CD8-positive, alpha-beta memory T cell (primary cell): ENCODE data around the gene TIMELESS. TPM values are rescaled to one million over a fixed set of nuclear protein-coding genes. Genes with fewer than 3 reads are reported as not detected.
A peak's percentile ranks its signal among the peaks of the same experiment; 100 is the strongest.

Source experiments
- CTCF ChIA-PET: fragments of 350-600 bp; sonication (Branson Sonifier 250); formaldehyde crosslinking; loops from one replicate; lab custom pipeline; 2021; ENCODE audit warnings: antibody characterized with exemption; lab: Charles Lee
- POLR2A ChIA-PET: fragments of 350-600 bp; sonication (Branson Sonifier 250); formaldehyde crosslinking; loops from one replicate; lab custom pipeline; 2021; ENCODE audit warnings: antibody characterized with exemption; lab: Charles Lee
- DNase-seq, 5 donors: peaks; one replicate each; pipeline versions ENCODE4 v3.0.0 to v3.0.0-alpha.2; 2020 to 2022; ENCODE audit warnings: mixed read lengths in 1 of 5
- H3K27ac ChIP-seq: one replicate; pipeline ENCODE4 v1.7.0; 2013; ENCODE audit warnings: low read depth, mild to moderate bottlenecking, low read length, moderate library complexity
- H3K27me3 ChIP-seq: 2 replicates; pipeline ENCODE4 v1.7.0; 2013; ENCODE audit warnings: low read length, mild to moderate bottlenecking; ENCODE audit not compliant: insufficient read depth, poor library complexity, severe bottlenecking
- H3K36me3 ChIP-seq: 2 replicates; pipeline ENCODE4 v1.7.0; 2013; ENCODE audit warnings: mild to moderate bottlenecking, low read length, moderate library complexity; ENCODE audit not compliant: insufficient read depth
- H3K4me1 ChIP-seq: 2 replicates; pipeline ENCODE4 v1.7.0; 2013; ENCODE audit warnings: mild to moderate bottlenecking, low read length, moderate library complexity; ENCODE audit not compliant: insufficient read depth
- H3K4me3 ChIP-seq: 2 replicates; pipeline ENCODE4 v1.7.0; 2013; ENCODE audit warnings: mild to moderate bottlenecking, low read length
- H3K9me3 ChIP-seq: 2 replicates; pipeline ENCODE4 v1.7.0; 2013; ENCODE audit warnings: mild to moderate bottlenecking, low read length
- H3K27ac Mint-ChIP-seq, 8 donors: one replicate each; pipeline ENCODE4 v1.8.0; 2020 to 2021; ENCODE audit warnings: mixed read lengths in 8 of 8, mild to moderate bottlenecking in 6 of 8, inconsistent platforms in 3 of 8, moderate library complexity in 3 of 8
- H3K27me3 Mint-ChIP-seq, 2 donors: one replicate each; pipeline ENCODE4 v1.8.0; 2020 to 2021; ENCODE audit warnings: mixed read lengths in 2 of 2, mild to moderate bottlenecking in 1 of 2, moderate library complexity in 1 of 2
- H3K36me3 Mint-ChIP-seq, 3 donors: one replicate each; pipeline ENCODE4 v1.8.0; 2020 to 2021; ENCODE audit warnings: mixed read lengths in 3 of 3, inconsistent platforms in 1 of 3, mild to moderate bottlenecking in 1 of 3
- H3K4me1 Mint-ChIP-seq, 3 donors: one replicate each; pipeline ENCODE4 v1.8.0; 2020 to 2021; ENCODE audit warnings: mixed read lengths in 3 of 3, inconsistent platforms in 1 of 3, mild to moderate bottlenecking in 1 of 3
- H3K4me3 Mint-ChIP-seq, 7 donors: one replicate each; pipeline ENCODE4 v1.8.0; 2020 to 2021; ENCODE audit warnings: mixed read lengths in 7 of 7, mild to moderate bottlenecking in 6 of 7, moderate library complexity in 4 of 7, inconsistent platforms in 2 of 7
- H3K9me3 Mint-ChIP-seq, 5 donors: one replicate each; pipeline ENCODE4 v1.8.0; 2020 to 2022; ENCODE audit warnings: mixed read lengths in 5 of 5, mild to moderate bottlenecking in 3 of 5, moderate library complexity in 2 of 5, inconsistent platforms in 1 of 5
- polyA plus RNA-seq: library from polyadenylated mRNA; unstranded; fragments of 300-500 nt; fragmentation: Illumina TruSeq; gene quantifications from one replicate; pipeline ENCODE4 v1.2.3, GENCODE V29; 2021
- total RNA-seq, 2 experiments: library from RNA; stranded (reverse); gene quantifications; one replicate each; pipeline ENCODE4 v1.2.3, GENCODE V29; 2021

Gene TIMELESS
- total and polyA plus RNA-seq, 3 experiments from 2014 or later, result 3.9 to 64.1 (median 61.9) TPM

GRCh38 chr12:56437430-56438176 lies 11.6 kb downstream of the TIMELESS start:
- H3K4me1 Mint-ChIP-seq, result peaks cover 0 to 1% (median 0%) of the 10 kb centered on the region in 3 donors
- Histone ChIP-seq H3K4me3 (no peak overlapping the region), H3K4me1 (no peaks in the 10 kb centered on the region), H3K9me3 (no peaks in the 10 kb centered on the region), H3K27ac (peak overlapping the region; percentile 64), H3K36me3 (no peaks in the 10 kb centered on the region), H3K27me3 (no peaks in the 10 kb centered on the region)
- ChIA-PET POLR2A (no interaction called here), CTCF (no interaction called here)
- no peak for DNase-seq
- no peak overlapping the region for H3K4me3 Mint-ChIP-seq
- H3K27me3 Mint-ChIP-seq, result peaks cover 0 to 2% of the 10 kb centered on the region in 2 donors
- peak overlapping the region in 2 of 8 donors; percentile 15 to 89 for H3K27ac Mint-ChIP-seq
- peaks cover 0 to 4% (median 0%) of the 10 kb centered on the region in 5 donors for H3K9me3 Mint-ChIP-seq
- peaks cover 0 to 4% (median 0%) of the 10 kb centered on the region in 3 donors for H3K36me3 Mint-ChIP-seq

- peaks cover 0 to 2% of the 10 kb centered on the region in 2 donors for H3K27me3 Mint-ChIP-seq
- no peak overlapping the region for H3K4me3 ChIP-seq
- H3K4me3 Mint-ChIP-seq, result no peak overlapping the region
- no peaks in the 10 kb centered on the region for H3K4me1 ChIP-seq
- no peaks in the 10 kb centered on the region for H3K9me3 Mint-ChIP-seq
- peaks cover 0 to 1% (median 0%) of the 10 kb centered on the region in 3 donors for H3K4me1 Mint-ChIP-seq
- no peaks in the 10 kb centered on the region for H3K27me3 ChIP-seq
- H3K36me3 Mint-ChIP-seq, result peaks cover 0 to 13% (median 3%) of the 10 kb centered on the region in 3 donors
- ChIA-PET POLR2A (no interaction called here), CTCF (interaction anchor here (1.0 to 1.7 kb wide), 2 partner anchors 25 to 29 kb away, joined by 3 read pairs; no protein-coding TSS in a partner anchor)
- H3K27ac Mint-ChIP-seq, result no peak overlapping the region
- H3K36me3 ChIP-seq, result no peaks in the 10 kb centered on the region
- no peaks in the 10 kb centered on the region for H3K9me3 ChIP-seq
- DNase-seq, result no peak
- no peak overlapping the region for H3K27ac ChIP-seq
These were observed 14.4 kb downstream of the TIMELESS start for GRCh38 chr12:56434828-56435227.

GRCh38 chr12:56431850-56432249 lies 17.4 kb downstream of the TIMELESS start:
- H3K36me3 ChIP-seq, result no peaks in the 10 kb centered on the region

GRCh38 chr12:56431288-56431687 lies 17.9 kb downstream of the TIMELESS start:
- H3K4me1 Mint-ChIP-seq, result peaks cover 0 to 1% (median 0%) of the 10 kb centered on the region in 3 donors
- Histone ChIP-seq H3K4me3 (no peak overlapping the region), H3K27ac (no peak overlapping the region), H3K4me1 (no peaks in the 10 kb centered on the region), H3K36me3 (no peaks in the 10 kb centered on the region), H3K9me3 (no peaks in the 10 kb centered on the region), H3K27me3 (no peaks in the 10 kb centered on the region)
- ChIA-PET CTCF (no interaction called here), POLR2A (no interaction called here)
- peak overlapping the region in 1 of 8 donors; percentile 89 for H3K27ac Mint-ChIP-seq
- DNase-seq, result no peak
- peaks cover 0 to 2% of the 10 kb centered on the region in 2 donors for H3K27me3 Mint-ChIP-seq
- no peaks in the 10 kb centered on the region for H3K9me3 Mint-ChIP-seq
- H3K36me3 Mint-ChIP-seq, result peaks cover 0 to 24% (median 5%) of the 10 kb centered on the region in 3 donors
- no peak overlapping the region for H3K4me3 Mint-ChIP-seq

More at GRCh38 chr12:56431850-56432249, 17.4 kb downstream of the TIMELESS start:
- Histone ChIP-seq H3K4me3 (no peak overlapping the region), H3K4me1 (no peaks in the 10 kb centered on the region), H3K27me3 (no peaks in the 10 kb centered on the region), H3K9me3 (no peaks in the 10 kb centered on the region), H3K27ac (no peak overlapping the region)
- ChIA-PET POLR2A (no interaction called here), CTCF (no interaction called here)
- Mint-ChIP-seq H3K4me3 (no peak overlapping the region), H3K9me3 (no peaks in the 10 kb centered on the region), H3K36me3 (peaks cover 0 to 24% (median 5%) of the 10 kb centered on the region in 3 donors), H3K27ac (no peak overlapping the region), H3K27me3 (peaks cover 0 to 2% of the 10 kb centered on the region in 2 donors), H3K4me1 (peaks cover 0 to 1% (median 0%) of the 10 kb centered on the region in 3 donors)
- no peak for DNase-seq

GRCh38 chr12:56425940-56426438 lies 23.2 kb downstream of the TIMELESS start:
- POLR2A ChIA-PET, result no interaction called here
- H3K27ac Mint-ChIP-seq, result no peak overlapping the region
- H3K36me3 ChIP-seq, result no peaks in the 10 kb centered on the region

GRCh38 chr12:56425193-56425592 lies 24.0 kb downstream of the TIMELESS start:
- no peaks in the 10 kb centered on the region for H3K27me3 Mint-ChIP-seq
- peak overlapping the region in 2 of 8 donors; percentile 1 to 76 for H3K27ac Mint-ChIP-seq
- peaks cover 10% of the 10 kb centered on the region for H3K4me1 ChIP-seq
- peaks cover 2 to 27% (median 4%) of the 10 kb centered on the region in 3 donors for H3K36me3 Mint-ChIP-seq
- H3K4me3 Mint-ChIP-seq, result no peak overlapping the region
- peaks cover 4 to 6% (median 6%) of the 10 kb centered on the region in 3 donors for H3K4me1 Mint-ChIP-seq
- H3K4me3 ChIP-seq, result no peak overlapping the region
- H3K9me3 Mint-ChIP-seq, result no peaks in the 10 kb centered on the region
- POLR2A ChIA-PET, result interaction anchor here (0.5 kb wide), 1 partner anchor 145 kb away, joined by 10 read pairs; no protein-coding TSS in a partner anchor
- CTCF ChIA-PET, result interaction anchor here (0.7 to 2.0 kb wide), 2 partner anchors 9 to 39 kb away, joined by 3 to 4 read pairs; no protein-coding TSS in a partner anchor
- H3K36me3 ChIP-seq, result no peaks in the 10 kb centered on the region
- no peak for DNase-seq
- H3K27ac ChIP-seq, result no peak overlapping the region
- no peaks in the 10 kb centered on the region for H3K27me3 ChIP-seq
- no peaks in the 10 kb centered on the region for H3K9me3 ChIP-seq

More at GRCh38 chr12:56425940-56426438, 23.2 kb downstream of the TIMELESS start:
- no peaks in the 10 kb centered on the region for H3K9me3 Mint-ChIP-seq
- H3K4me1 Mint-ChIP-seq, result peaks cover 4 to 6% (median 6%) of the 10 kb centered on the region in 3 donors
- no peak overlapping the region for H3K4me3 Mint-ChIP-seq
- Histone ChIP-seq H3K27me3 (no peaks in the 10 kb centered on the region), H3K4me3 (no peak overlapping the region), H3K4me1 (peaks cover 10% of the 10 kb centered on the region), H3K9me3 (no peaks in the 10 kb centered on the region), H3K27ac (no peak overlapping the region)
- peaks cover 0 to 25% (median 3%) of the 10 kb centered on the region in 3 donors for H3K36me3 Mint-ChIP-seq
- CTCF ChIA-PET, result interaction anchor here (2.0 kb wide), 1 partner anchor 10 kb away, joined by 4 read pairs; no protein-coding TSS in a partner anchor
- DNase-seq, result no peak
- H3K27me3 Mint-ChIP-seq, result no peaks in the 10 kb centered on the region

GRCh38 chr12:56420411-56420810 lies 28.8 kb downstream of the TIMELESS start:
- Histone ChIP-seq H3K4me1 (peaks cover 8% of the 10 kb centered on the region), H3K27ac (no peak overlapping the region), H3K9me3 (no peaks in the 10 kb centered on the region), H3K4me3 (no peak overlapping the region), H3K27me3 (no peaks in the 10 kb centered on the region), H3K36me3 (no peaks in the 10 kb centered on the region)
- ChIA-PET CTCF (no interaction called here), POLR2A (no interaction called here)
- peaks cover 4 to 20% (median 9%) of the 10 kb centered on the region in 3 donors for H3K36me3 Mint-ChIP-seq
- no peak overlapping the region for H3K4me3 Mint-ChIP-seq
- H3K4me1 Mint-ChIP-seq, result peaks cover 4 to 6% (median 6%) of the 10 kb centered on the region in 3 donors
- H3K9me3 Mint-ChIP-seq, result no peaks in the 10 kb centered on the region
- peak overlapping the region in 2 of 8 donors; percentile 1 to 37 for H3K27ac Mint-ChIP-seq
- H3K27me3 Mint-ChIP-seq, result no peaks in the 10 kb centered on the region
- DNase-seq, result no peak

- Mint-ChIP-seq H3K36me3 (peaks cover 4 to 16% (median 9%) of the 10 kb centered on the region in 3 donors), H3K9me3 (no peaks in the 10 kb centered on the region), H3K27me3 (no peaks in the 10 kb centered on the region), H3K4me3 (no peak overlapping the region), H3K4me1 (no peaks in the 10 kb centered on the region), H3K27ac (no peak overlapping the region)
- CTCF ChIA-PET, result no interaction called here
- POLR2A ChIA-PET, result no interaction called here
- H3K27me3 ChIP-seq, result no peaks in the 10 kb centered on the region
- no peak overlapping the region for H3K27ac ChIP-seq
- H3K36me3 ChIP-seq, result no peaks in the 10 kb centered on the region
- H3K9me3 ChIP-seq, result no peaks in the 10 kb centered on the region
- DNase-seq, result no peak
- H3K4me1 ChIP-seq, result no peaks in the 10 kb centered on the region
- no peak overlapping the region for H3K4me3 ChIP-seq
These were observed 31.5 kb downstream of the TIMELESS start for GRCh38 chr12:56417739-56418138.
